HG03280 (cell line): ENCODE measurements around the gene UST.
"Not testable (repeated sequence)": the region's sequence is repeated elsewhere in the genome, so short reads cannot be mapped to it uniquely, and the experiment has no call there.

Experiments used
- ATAC-seq: cut with Tn5 transposase; IDR thresholded peaks from one replicate; pipeline ENCODE4 v1.9.1; 2021; ENCODE audit warnings: mild to moderate bottlenecking, moderate library complexity; ENCODE audit not compliant: unreplicated experiment

Gene UST

DNA sequence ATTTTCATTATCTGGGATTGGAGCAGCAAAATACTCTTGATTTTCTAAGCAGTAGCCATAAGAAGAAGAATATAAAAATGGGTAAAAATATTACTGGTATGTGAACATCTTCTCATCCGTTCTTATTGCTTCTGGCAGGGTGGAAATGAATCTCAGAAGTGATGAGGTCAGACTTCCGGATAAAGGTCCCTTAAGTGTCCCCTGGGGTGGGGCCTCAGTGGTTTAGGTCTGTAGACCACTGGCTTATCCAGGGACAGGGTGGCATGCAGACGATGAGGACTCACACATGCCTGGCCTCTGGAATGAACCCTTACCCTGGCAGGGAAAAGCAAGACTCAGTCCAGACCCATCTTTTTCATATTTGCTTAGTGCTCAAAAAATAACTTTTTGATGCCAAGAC lies 143.3 kb downstream of the UST start:
- ATAC-seq, result no peak

DNA sequence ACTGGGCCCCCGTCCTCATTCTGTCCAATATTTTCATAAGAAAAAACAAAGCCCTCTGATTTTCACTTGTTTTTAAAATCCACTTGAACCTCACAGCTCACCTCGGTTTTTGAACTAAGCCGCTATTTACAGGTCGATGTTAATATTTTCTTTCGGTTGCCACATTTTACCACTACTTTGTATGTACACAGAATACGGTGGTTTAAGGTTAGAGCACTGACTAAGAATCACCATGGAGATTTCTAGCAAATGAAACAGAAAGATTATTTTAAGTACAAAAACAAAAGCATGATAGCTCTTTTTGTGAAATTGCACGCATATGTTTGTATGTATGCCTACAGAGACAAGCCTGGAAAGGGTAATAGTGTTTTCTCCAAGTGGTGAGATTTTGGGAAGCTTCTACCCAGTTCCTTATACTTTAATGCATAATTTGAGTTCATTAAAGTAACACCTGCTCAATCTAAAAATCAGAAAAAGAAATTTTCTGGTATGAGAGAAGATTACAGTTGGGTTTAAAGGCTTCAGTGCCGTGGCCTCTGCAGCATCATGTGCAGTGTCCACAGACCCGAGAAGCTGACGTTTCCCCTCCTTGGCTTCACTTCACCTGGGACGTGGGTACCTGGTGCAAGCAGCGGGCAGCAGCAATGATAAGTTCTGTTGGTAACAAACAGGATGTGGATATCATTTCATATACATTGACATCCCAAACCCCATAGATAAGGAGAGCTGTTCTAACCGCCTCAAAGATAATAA lies 144.0 kb downstream of the UST start:
- no peak for ATAC-seq

DNA sequence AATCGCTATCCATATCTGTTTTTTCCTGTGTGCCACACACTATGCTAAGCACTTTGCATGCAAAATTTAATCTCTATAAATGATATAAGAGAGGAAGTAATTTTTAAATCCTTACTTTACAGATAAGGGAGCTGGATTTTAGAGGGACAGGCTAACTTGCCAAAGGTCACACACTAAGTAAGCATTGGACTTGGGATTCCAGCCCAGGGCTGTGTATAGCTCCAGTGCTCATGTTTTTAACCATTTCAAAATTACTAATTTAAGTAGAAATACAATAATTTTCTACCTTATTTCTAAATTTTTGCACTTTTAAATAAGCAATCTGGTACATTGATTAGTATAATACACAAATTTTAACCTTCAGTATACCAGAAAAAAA lies 144.6 kb downstream of the UST start:
- no peak for ATAC-seq

DNA sequence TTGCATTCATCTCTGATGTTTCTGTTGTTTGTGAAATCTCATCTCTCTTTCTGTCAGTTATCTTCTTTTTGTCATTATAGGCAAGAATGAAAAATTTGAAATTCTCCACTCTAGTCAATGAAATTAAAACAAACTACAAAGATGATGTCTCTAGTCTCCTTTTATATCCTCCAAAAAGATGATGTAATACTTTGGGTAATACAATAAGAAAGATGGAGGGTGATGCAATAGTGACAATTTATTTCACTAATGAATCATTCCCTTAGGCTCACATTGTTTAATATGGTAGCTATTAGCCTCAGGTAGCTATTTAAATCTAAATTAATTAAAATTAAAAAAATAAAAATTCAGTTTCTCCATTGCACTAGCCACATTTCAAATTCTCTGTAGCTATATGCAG lies 145.4 kb downstream of the UST start:
- no peak for ATAC-seq

DNA sequence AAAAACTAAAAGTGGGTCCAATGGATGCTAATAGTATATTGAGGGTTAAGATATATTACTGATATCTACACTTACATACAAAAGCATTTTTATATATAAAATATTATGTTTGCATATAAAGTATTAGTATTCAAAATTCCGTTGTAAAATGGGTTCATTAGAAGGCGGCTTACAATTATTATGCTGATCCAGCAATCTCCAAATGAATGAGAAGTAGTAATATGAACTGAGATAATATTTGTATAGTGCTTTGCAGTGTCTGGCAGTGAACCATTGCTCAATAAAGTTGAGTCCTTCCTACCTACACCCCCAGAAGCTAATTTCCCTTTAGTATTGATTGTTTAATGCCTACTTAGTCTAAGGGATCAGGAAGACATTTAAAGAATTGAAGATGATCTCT lies 146.2 kb downstream of the UST start:
- no peak for ATAC-seq

DNA sequence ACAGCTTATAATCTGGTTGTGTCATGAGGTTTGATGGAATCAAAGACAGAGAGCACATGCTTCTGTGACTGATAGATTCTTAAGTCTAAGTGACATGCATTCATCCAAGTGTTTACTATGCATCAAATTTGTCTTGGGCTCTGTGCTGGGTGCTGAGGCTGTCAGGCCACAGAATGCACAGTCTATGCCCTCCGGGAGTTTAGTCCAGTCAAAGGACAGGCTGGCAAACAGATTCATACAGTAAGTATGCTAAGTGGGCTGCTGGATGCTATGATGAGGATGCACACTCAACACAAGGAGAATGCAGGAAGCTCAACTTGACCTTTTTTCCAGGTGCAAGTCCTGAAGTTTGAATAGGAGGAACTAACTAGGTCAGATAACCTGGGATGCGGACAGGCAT lies 146.7 kb downstream of the UST start:
- no peak for ATAC-seq

DNA sequence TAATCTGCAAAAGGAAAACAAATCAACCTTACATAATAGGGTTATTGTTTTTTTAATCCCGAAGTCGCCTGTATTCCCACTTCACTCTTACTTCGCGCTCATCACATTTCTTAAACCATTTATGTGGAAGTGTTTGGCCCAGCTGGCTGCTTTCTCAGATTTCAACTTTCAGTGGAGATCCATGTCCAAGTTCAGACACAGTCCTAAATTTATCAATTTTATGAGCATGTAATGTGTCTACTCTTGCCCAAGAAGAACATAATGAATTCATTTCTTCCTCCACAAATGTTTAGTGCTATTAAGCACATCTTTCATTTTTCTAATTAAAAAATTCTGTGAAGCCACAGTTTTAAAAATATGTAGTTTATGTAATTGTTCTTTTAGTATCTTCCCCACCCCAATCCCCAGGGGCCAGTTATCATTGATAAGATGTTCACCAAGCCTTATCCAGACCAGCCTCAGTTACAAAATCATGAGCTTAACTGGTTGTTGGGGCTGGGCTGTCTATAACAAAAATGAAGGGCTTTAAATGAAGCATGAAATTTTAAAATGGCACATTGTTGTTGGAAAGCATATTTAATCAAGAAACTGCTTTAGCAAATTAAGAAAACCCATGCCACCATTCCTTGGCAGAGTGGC lies 151.7 kb downstream of the UST start:
- ATAC-seq, result no peak

DNA sequence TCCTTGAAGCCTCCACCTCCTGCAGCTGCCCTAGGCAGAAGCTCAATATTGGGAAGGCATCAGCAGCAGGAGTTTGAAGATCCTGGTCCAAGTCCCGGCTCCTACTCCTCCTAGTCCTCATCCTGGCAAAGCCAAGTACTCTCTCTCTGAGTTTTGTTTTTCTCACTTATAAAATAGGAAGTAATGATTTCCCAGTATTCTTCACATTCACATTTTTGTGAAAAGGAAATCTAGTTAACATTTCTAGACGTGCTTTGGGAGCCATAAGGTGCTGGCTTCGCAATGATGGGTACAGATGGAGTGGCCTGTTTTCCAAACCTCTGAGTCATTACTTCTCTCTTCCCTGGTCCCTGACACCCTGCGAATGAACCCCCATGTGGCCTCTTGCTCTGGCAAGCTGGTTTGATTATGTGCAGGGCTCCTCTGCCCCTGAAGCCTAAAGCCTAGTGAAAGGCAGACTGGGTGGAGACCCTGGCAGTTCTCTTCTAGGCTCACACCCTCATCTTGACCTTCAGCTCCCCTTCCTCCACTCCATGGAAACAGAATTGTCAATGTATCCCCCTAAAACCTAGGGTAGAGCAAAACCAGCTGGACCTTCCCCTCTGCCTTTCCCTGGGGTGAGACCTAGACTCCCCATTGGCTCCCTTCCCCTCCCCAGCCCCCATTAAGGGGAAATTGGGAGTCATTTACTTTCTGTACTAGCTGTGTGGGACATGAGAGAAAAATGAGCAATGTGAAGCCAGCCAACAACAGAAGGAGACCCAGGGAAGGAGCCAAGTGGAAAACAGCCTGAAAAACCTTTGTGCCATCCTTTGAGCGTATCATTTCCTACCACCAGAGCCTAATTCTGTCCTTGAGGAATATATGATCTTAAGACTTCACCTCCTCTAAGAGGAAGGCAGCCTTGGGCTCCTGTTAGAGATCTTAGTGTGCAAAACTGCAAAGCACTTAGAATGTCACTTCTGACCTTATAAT lies 158.4 kb downstream of the UST start:
- no peak for ATAC-seq

DNA sequence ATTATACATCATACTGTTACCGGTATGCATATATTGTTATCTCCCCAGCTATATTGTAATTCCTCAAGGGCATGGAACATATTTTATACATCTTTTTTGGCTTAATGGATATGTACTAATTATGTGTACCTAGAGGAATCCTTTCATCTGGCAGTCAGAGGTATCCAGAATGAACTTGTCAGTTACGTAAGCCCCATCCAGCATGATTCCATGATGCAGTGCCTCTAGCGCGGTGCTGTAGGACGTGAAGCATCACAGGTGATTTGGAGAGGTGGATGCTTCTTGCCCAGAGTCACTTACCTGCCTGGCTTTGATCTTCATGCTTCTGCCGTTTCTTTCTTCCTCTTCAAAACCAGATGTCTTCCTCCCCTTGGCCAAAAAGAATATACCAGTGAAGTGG lies 159.1 kb downstream of the UST start:
- no peak for ATAC-seq

DNA sequence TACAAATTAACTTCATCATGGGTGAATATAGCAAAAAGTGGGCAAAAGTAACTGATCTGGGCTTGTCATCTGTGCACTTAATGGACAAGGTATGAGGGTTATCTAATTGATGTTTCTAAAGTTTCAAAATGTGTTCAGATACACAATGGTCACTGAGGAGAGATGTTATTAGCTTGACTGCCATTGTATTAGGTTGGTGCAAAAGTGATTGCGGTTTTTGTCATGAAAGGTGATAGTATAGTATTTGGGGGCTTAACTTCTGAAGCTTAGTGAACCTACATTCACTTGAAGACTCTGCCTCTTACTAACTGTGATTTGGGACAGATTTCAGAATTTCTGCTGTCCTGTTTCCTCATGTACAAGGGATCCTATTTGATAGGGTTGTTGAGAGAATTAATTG lies 159.6 kb downstream of the UST start:
- no peak for ATAC-seq

DNA sequence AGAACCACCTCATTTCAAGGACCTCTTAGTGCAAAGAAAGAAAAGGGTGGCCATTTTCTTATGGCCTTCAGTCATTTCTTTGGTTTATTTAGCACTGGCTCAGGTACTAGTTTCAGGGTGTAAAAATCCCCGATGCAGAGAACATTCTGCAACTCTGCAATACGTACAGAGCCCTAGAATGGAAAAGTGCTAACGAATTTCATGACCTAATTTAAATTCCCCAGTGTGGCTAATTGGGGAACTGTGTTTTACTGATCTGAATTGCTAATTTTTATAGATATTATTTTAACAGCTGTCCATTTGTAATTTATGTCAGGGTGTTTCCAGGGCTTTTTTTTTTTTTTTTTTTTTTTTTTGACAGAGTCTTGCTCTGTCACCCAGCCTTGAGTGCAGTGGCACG lies 160.7 kb downstream of the UST start:
- ATAC-seq, result no peak

DNA sequence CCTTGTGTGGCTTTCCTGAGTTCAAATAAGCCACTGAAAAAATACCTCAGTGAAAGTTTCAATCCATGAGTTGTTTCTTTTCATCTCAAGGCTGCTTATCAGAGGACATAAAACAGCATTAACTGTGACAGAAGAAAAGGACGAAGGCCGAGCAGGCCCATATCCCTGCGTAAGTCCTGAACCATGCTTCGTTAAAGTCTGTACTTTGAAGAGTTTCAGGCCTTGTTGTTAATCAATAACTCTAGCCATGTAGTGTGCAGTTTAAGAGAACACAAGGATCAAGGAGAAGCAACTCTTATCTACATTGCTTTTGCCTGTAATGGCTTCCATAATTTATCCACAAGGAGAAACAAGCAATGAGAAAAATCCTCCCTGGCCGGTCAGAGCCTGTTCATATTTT lies 165.4 kb downstream of the UST start:
- ATAC-seq, result no peak

DNA sequence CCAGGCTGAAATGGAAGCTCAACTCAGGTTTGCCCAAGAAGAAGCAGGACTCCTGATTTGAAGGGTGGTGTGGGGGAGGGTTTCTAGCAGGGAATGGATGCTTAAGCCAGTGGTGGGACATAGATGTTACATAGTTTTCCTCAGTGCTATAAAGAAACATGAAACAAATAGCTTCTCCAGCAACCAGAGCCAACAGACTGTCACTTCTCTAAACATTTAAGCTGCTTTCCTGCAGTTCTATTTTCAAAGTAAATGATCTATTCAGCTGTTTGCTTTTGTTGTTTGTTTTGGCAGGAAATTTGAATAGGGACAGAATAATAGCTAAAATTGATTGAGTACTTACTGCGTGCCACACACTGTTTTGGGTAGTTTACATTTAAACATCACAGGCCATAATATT lies 169.0 kb downstream of the UST start:
- ATAC-seq, result no peak

DNA sequence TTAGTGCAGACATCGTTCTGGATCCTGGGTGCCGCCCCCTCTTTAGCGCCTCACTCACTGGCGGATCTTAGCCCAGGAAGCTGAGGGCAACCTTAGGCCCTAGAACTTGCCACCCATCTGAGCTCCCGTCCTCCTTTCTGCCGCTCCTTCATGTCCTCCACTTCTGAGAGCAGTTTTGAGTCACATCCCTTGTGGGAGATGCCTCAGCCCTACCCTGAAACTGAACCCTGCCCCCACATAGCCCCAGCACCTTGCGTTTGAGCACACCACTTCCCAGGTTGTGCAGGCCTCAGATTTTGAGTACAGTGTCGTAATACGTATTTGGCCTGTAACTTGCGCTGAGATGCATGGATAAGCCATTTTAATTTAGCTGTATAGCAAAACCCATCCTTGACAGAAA lies 169.7 kb downstream of the UST start:
- ATAC-seq, result not testable (repeated sequence)

DNA sequence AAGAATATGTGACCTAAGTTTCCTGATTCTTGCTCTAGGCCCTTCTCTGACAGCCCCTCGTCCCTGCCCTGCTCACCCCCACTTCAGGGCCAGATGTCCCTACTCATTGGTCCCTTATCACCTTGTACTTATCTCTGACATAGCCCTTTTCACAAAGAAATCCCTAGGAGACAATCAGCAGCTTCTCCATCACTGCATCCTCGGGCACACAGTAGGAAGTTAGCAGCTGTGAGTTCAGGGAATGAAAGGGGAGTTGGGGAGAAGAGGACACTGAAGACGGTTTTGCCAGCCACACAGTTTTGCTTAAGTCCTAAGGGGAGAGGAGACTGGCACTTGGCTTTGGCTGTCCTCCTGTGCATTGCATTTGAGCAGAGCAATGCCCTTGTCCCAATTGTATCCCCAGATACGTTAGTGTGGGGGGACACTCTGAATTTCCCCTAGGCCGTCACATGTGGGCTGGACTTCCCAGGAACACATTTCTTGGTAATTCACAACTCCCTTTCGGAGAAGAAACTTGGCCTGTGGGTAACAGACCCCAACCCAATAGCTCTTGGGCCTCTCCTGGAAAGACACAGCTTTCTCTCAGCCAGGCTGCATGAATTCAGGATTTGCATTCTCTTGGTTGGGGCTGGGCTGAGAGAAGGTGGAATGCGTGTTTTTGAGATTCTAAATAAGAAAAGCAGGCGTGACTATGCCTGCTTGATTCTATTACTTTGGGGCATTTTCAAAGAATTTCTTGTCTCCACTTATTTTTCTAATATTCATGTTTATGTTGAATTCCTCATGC lies 177.6 kb downstream of the UST start:
- ATAC-seq, result no peak

DNA sequence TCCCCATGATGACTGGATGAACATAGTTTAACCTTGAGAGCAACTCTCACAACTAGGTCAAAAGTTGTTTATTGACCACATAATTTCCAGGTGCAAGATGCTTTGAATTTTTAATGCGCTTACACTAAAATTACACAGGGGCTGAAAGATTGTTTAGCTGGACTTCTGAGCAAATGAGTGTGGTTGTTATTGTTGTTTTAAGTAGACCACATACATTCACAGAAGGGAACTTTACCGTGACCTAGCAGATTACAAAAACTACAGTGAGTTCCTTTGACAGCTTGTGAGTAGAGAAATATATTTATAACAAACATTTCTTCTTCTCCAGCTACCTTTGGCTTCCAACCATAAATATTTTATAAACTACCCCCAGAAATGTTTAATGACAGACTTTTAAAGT lies 178.9 kb downstream of the UST start:
- ATAC-seq, result no peak

DNA sequence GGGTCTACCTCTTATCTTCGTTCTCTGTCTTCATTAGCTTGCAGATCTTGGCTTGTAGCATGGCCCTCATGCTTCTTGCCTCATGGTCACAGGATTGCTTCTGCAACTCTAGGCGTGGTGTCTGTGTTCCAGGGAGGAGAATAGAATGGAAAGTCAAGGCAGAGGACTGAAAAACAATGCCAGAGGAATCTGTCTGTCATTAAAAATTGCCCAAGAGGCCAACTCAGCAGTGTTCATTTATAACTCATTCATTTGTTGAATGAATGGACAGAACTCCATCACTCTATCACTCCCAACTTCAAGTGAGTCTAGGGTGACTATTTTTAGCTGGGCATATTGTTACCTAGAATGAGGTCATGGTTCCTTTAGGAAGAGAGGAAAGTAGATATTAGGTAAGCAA lies 179.6 kb downstream of the UST start:
- no peak for ATAC-seq

DNA sequence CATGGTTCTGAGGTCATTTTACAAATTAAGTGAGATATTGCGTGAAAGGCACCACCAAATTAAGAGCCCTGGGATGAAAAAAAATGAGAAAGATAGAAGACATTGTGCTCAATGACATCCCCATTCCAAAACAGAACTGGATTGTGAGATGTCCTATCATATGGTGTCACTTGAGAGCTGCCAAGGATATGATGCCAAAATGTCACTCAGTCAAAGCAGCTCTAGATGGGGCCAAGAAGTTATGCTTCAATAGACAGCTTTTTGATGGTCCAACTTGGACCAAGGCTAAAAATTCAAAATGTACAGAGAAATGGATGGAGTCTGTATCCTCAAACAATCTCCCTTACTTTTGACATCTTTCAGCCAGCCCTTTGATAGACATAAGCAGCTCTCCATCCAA lies 180.8 kb downstream of the UST start:
- ATAC-seq, result no peak

DNA sequence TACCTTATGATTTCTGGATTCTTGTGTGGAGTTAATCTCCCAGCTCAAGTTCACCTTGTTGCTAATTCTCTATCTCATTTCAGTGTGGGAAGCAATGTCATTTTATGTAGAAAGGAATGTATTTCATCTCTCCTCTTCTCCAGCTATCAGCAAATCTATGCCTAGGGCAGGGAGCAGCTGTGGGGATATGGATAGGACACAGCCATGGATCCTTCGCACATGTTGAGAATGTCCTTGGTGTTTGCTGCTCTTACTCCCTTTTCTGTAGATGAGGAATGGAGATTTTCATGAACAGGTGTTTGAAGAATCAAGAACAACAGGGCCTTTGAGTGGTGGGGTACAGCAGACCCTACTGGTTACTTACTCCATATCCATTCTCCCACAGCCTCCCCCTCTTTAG lies 182.0 kb downstream of the UST start:
- ATAC-seq, result no peak

DNA sequence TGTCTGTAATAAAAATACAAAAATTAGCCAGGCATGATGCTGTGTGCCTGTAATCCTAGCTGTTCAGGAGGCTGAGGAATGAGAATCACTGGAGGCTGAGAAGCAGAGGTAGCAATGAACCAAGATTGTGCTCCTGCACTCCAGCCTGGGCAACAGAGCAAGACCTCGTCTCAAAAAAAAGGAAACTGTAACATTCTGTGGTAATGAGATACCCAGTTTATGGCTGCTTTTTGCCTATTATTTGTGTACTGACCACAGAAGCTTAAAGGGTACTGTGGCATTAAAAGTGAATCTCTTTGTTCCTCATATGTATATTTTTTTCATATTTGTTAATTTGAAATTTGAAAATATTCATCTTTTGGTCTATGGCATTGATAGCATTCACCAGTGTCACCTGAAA lies 185.4 kb downstream of the UST start:
- ATAC-seq, result no peak

DNA sequence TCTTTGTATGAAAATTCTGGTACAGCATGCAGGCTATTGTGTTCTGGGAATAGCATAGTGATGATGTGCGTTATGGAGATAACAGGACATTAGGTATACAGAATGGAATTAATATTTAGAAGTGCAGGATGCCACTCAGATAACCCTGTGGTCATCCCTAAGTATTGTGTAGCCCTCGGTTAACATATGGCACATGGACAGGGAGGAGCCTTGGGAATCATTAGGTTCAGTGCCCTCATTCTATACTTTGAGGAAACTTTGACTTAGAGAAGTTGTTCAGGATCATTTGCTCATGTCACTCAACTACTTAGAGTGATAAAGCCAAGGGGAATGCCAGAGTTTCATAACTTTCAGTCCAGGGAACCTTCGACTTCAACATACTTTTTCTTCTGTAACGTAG lies 185.9 kb downstream of the UST start:
- no peak for ATAC-seq
